SKM-1 (cell line): ENCODE results near the gene NXNL1.
"Not testable (repeated sequence)": the region's sequence is repeated elsewhere in the genome, so short reads cannot be mapped to it uniquely, and the experiment has no call there.

Experiments
- DNase-seq: peaks from one replicate; lab custom pipeline; 2025; ENCODE audit not compliant: unreplicated experiment; lab: John Stamatoyannopoulos, UW

NXNL1 gene

GRCh38 chr19:17460372-17461230, at the start of gene NXNL1:
Gene NXNL1, minus strand, starts transcription at chr19:17460926. Its CDS starts 57 bp downstream, at chr19:17460869.
- DNase-seq: no peak

GRCh38 chr19:17508558-17508933, 47.8 kb upstream of the NXNL1 start:
- DNase-seq: not testable (repeated sequence)

- DNase-seq: no peak
Measured at GRCh38 chr19:17506745-17507144, 46.0 kb upstream of the NXNL1 start.

- no peak for DNase-seq
Measured at GRCh38 chr19:17505223-17505622, 44.5 kb upstream of the NXNL1 start.

- no peak for DNase-seq
Measured at GRCh38 chr19:17504456-17504855, 43.7 kb upstream of the NXNL1 start.

- DNase-seq: no peak
Measured at GRCh38 chr19:17504030-17504429, 43.3 kb upstream of the NXNL1 start.

GRCh38 chr19:17503240-17503639, 42.5 kb upstream of the NXNL1 start:
- no peak for DNase-seq

- no peak for DNase-seq
Measured at GRCh38 chr19:17500447-17501198, 39.9 kb upstream of the NXNL1 start.

GRCh38 chr19:17499648-17500446, 39.1 kb upstream of the NXNL1 start:
- peak; percentile 82 for DNase-seq

GRCh38 chr19:17499025-17499424, 38.3 kb upstream of the NXNL1 start:
- DNase-seq: not testable (repeated sequence)

- no peak for DNase-seq
Measured at GRCh38 chr19:17497149-17497798, 36.5 kb upstream of the NXNL1 start.

GRCh38 chr19:17496337-17496997, 35.7 kb upstream of the NXNL1 start:
- peak; percentile 43 for DNase-seq

- no peak for DNase-seq
Measured at GRCh38 chr19:17495639-17496296, 35.0 kb upstream of the NXNL1 start.

- DNase-seq: no peak
Measured at GRCh38 chr19:17491287-17491686, 30.6 kb upstream of the NXNL1 start.

- no peak for DNase-seq
Measured at GRCh38 chr19:17490411-17490810, 29.7 kb upstream of the NXNL1 start.

GRCh38 chr19:17489392-17490030, 28.8 kb upstream of the NXNL1 start:
- DNase-seq: no peak

GRCh38 chr19:17488593-17489391, 28.1 kb upstream of the NXNL1 start:
- DNase-seq: no peak

GRCh38 chr19:17487284-17488121, 26.8 kb upstream of the NXNL1 start:
- DNase-seq: no peak
